Lower lobe of right lung (tissue), 2 donors: Measurements from ENCODE around the gene NUP42. TPM values are rescaled to one million over a fixed set of nuclear protein-coding genes. Genes with fewer than 3 reads are reported as not detected.

ENCODE experiments used
- ATAC-seq, 2 donors: fragments of 200-7000 bp; cut with Tn5 transposase; one replicate each; pipeline ENCODE4 v1.9.1; 2020 to 2022; ENCODE audit warnings: mild to moderate bottlenecking in 2 of 2, moderate library complexity in 2 of 2
- DNase-seq: peaks from one replicate; pipeline ENCODE4 v3.0.0-alpha.2; 2020
- H3K27ac ChIP-seq: fragments of 200-600 bp; one replicate; pipeline ENCODE4 v1.8.0; 2022
- H3K27me3 ChIP-seq: fragments of 200-600 bp; one replicate; pipeline ENCODE4 v1.8.0; 2022; ENCODE audit warnings: low read depth
- H3K36me3 ChIP-seq: fragments of 200-600 bp; one replicate; pipeline ENCODE4 v1.8.0; 2022; ENCODE audit warnings: mild to moderate bottlenecking
- H3K4me1 ChIP-seq: fragments of 200-600 bp; one replicate; pipeline ENCODE4 v1.8.0; 2022
- H3K4me3 ChIP-seq: fragments of 200-600 bp; one replicate; pipeline ENCODE4 v1.8.0; 2022; ENCODE audit warnings: mild to moderate bottlenecking
- H3K9me3 ChIP-seq: fragments of 200-600 bp; one replicate; pipeline ENCODE4 v1.8.0; 2022
- CTCF ChIP-seq: fragments of 200-600 bp; IDR thresholded peaks from one replicate; pipeline ENCODE4 v1.8.0; 2022; ENCODE audit warnings: antibody characterized with exemption, mild to moderate bottlenecking
- intact Hi-C: fragments of 100-400 bp; cut with DNase I; formaldehyde crosslinking; loops from one replicate; pipeline ENCODE4 v1.11.0; 2022
- total RNA-seq: library from RNA; stranded (reverse); fragmentation: NEBNext Ultra II Directional; extraction: Animal tissue kit (Norgen Biotek cat#: 25700); gene quantifications from one replicate; pipeline ENCODE4 v1.2.1, GENCODE V29; 2021
- donor health status: DM: no; HTN: yes; CAD: no; lungs with severe emphysema.

NUP42 gene
- total RNA-seq, 1 donor from 2014 or later: 32.7 TPM

DNA sequence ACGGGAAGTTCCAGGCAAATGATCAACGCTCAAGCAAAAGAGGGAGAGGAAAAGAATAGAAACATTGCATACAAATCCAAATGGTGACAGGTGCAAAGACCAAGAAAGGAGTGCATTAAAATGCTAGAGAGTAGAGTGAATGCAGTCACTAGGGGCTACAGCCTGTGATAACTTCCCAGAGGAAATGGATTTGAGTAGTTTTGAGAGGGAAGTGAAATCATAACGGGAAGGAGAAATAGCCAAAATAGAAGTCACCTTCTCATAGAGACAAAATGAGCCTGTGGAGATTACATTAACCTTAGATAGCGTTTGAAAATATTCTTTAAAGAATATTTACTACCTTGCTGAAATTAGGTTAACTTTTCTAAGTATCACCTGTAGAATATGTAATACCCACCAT, 26.5 kb downstream of the NUP42 start:
- Histone ChIP-seq H3K27ac (no peak overlapping the region), H3K9me3 (no peaks in the 10 kb centered on the region), H3K4me1 (peaks cover 8% of the 10 kb centered on the region), H3K36me3 (no peaks in the 10 kb centered on the region), H3K27me3 (peaks cover 8% of the 10 kb centered on the region), H3K4me3 (no peak overlapping the region)
- ATAC-seq (no peak), DNase-seq (no peak)
- intact Hi-C loops: no loop called here
- no peak for TF ChIP-seq CTCF

- no peak overlapping the region for H3K27ac ChIP-seq
- H3K4me3 ChIP-seq: no peak overlapping the region
- H3K36me3 ChIP-seq: no peaks in the 10 kb centered on the region
- ATAC-seq (peak in 1 of 2 donors; percentile 50), DNase-seq (no peak)
- intact Hi-C loops: no loop called here
- peaks cover 8% of the 10 kb centered on the region for H3K27me3 ChIP-seq
- no peaks in the 10 kb centered on the region for H3K9me3 ChIP-seq
- TF ChIP-seq CTCF: no peak
- H3K4me1 ChIP-seq: peaks cover 8% of the 10 kb centered on the region
Observed at GRCh38 chr7:23210506-23210905, 28.7 kb downstream of the NUP42 start.

DNA sequence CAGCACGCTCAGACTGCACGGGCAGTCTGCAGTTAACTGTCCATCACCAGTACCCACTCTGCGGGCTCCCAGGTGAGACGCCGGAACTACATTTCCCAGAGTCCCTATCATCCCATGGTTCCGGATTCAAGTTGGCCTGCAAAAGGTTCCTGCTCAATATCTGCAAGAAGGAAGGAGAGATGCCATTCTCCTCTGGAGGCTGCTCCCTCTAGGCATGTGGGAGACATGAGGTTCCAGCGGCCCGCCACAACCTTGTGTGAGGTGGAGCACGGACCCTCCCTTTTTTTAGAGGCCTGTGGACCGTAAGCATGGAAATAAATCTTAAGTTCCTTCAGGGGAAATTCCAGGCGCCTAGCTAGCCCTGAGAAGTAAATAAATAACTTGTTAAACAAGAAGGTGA, 29.7 kb downstream of the NUP42 start:
- ATAC-seq (no peak), DNase-seq (no peak)
- no peaks in the 10 kb centered on the region for H3K9me3 ChIP-seq
- TF ChIP-seq CTCF: no peak
- H3K36me3 ChIP-seq: no peaks in the 10 kb centered on the region
- no peaks in the 10 kb centered on the region for H3K4me1 ChIP-seq
- no peak overlapping the region for H3K27ac ChIP-seq
- intact Hi-C loops: no loop called here
- no peaks in the 10 kb centered on the region for H3K27me3 ChIP-seq
- no peak overlapping the region for H3K4me3 ChIP-seq

- intact Hi-C loops: no loop called here
- Histone ChIP-seq H3K4me1 (no peaks in the 10 kb centered on the region), H3K36me3 (no peaks in the 10 kb centered on the region), H3K4me3 (no peak overlapping the region), H3K9me3 (no peaks in the 10 kb centered on the region), H3K27ac (no peak overlapping the region), H3K27me3 (no peaks in the 10 kb centered on the region)
- no peak for TF ChIP-seq CTCF
- no peak for DNase-seq
- no peak for ATAC-seq
Observed at GRCh38 chr7:23212395-23212794, 30.5 kb downstream of the NUP42 start.

DNA sequence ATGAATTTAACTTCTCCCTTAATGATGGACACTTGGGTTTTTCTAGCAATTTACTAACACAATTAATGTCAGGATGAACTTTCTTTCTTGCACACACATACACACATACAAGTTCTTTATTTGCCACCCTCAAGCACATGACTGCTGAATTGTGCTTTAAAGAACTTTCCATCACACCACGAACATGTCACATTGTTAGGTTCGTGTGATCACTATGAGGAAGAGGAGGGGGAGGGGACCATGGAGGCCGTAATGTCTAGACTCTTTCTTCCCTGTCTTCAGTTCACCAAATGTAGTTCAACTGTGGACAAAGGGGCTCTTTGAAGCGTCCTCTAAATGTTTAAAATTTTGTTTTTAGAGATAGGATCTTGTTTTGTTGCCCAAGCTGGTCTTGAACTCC, 31.0 kb downstream of the NUP42 start:
- no peak for TF ChIP-seq CTCF
- intact Hi-C loops: no loop called here
- DNase-seq (no peak), ATAC-seq (no peak)
- no peaks in the 10 kb centered on the region for H3K36me3 ChIP-seq
- H3K4me1 ChIP-seq: no peaks in the 10 kb centered on the region
- no peaks in the 10 kb centered on the region for H3K9me3 ChIP-seq
- H3K27ac ChIP-seq: no peak overlapping the region
- no peak overlapping the region for H3K4me3 ChIP-seq
- H3K27me3 ChIP-seq: no peaks in the 10 kb centered on the region

DNA sequence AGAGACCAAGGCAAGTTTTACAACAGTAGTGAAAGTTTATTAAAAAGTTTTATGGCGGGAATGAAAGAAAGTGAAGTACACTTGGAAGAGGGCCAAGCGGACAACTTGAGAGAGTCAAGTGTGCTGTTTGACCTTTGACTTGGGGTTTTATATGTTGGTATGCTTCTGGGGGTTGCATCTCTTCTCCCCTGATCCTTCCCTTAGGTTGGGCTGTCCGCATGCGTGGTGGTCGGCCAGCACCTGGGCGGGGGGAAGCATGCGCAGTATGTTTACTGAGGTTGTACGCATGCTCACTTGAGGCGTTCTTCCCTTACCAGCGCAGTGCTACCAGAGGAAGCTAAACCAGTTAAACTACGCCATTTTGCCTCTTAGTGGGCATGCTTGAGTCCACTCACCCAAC, 31.9 kb downstream of the NUP42 start:
- H3K9me3 ChIP-seq: no peaks in the 10 kb centered on the region
- H3K4me1 ChIP-seq: no peaks in the 10 kb centered on the region
- no peaks in the 10 kb centered on the region for H3K36me3 ChIP-seq
- H3K27ac ChIP-seq: no peak overlapping the region
- DNase-seq: no peak
- intact Hi-C loops: no loop called here
- H3K4me3 ChIP-seq: no peak overlapping the region
- H3K27me3 ChIP-seq: no peaks in the 10 kb centered on the region
- TF ChIP-seq CTCF: no peak
- ATAC-seq: no peak
